ENCODE results near the gene AWAT2. TPM values are rescaled to one million over a fixed set of nuclear protein-coding genes. Genes with fewer than 3 reads are reported as not detected.

Gene AWAT2
- total RNA-seq, 1 experiment from 2014 or later, result not detected

DNA sequence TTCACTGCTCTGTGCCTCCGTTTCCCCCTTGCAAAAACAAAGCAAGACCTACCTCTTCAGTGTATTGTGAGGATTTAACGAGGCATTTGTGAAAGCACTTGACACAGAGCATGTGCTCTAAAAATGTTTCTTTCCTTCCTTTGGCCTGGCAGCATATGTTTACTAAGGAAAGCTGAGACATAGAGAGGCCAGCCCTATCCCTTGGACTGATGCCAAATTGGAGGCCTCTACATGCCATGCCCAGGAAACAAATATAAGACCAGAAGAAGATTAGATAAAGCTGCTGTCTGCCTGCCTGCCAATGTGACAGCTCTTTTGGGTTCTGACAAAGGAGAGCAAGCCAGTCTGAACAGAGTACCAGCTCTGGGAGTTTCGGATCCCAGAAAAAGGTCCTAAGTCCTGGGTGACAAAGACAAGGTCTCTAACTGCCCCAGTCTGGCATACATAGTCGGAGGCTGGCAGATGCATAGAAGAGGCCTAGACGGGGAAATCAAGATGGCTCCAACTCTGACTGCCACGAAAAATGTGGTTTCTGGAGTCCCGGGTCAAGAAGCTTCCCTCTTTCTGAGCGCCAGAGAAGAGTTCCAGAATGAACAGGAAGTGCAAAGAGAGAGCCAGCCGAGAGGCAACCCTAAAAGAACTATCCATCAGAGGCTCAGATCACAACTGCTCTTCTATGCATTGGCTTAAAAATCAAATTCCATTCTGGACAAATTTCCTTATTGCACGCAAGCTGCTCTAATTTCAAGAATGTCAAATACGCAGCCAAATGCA, 38.3 kb upstream of the AWAT2 start:
- H3K4me3 Mint-ChIP-seq, result no peak overlapping the region
- ChIA-PET CTCF (interaction anchor here (0.6 to 1.4 kb wide), 4 partner anchors 9 to 65 kb away, joined by 3 to 6 read pairs (median 4); no protein-coding TSS in a partner anchor), POLR2A (no interaction called here)
- DNase-seq (ENCODE audit: low spot score) (no peak), ATAC-seq (no peak)
- TF ChIP-seq, protein P1, sequence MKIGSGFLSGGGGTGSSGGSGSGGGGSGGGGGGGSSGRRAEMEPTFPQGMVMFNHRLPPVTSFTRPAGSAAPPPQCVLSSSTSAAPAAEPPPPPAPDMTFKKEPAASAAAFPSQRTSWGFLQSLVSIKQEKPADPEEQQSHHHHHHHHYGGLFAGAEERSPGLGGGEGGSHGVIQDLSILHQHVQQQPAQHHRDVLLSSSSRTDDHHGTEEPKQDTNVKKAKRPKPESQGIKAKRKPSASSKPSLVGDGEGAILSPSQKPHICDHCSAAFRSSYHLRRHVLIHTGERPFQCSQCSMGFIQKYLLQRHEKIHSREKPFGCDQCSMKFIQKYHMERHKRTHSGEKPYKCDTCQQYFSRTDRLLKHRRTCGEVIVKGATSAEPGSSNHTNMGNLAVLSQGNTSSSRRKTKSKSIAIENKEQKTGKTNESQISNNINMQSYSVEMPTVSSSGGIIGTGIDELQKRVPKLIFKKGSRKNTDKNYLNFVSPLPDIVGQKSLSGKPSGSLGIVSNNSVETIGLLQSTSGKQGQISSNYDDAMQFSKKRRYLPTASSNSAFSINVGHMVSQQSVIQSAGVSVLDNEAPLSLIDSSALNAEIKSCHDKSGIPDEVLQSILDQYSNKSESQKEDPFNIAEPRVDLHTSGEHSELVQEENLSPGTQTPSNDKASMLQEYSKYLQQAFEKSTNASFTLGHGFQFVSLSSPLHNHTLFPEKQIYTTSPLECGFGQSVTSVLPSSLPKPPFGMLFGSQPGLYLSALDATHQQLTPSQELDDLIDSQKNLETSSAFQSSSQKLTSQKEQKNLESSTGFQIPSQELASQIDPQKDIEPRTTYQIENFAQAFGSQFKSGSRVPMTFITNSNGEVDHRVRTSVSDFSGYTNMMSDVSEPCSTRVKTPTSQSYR (CRISPR knock-in tag; IDR thresholded peaks at IDR 0.05), result no peak
- TF ChIP-seq NR3C1 (CRISPR knock-in tag; conservative IDR thresholded peaks at IDR 0.05; ENCODE audit: low read depth) (no peak), FOXJ3 (CRISPR knock-in tag; IDR thresholded peaks at IDR 0.05; ENCODE audit: borderline replicate concordance) (no peak), ETV6 (CRISPR knock-in tag; IDR thresholded peaks at IDR 0.05) (no peak), MYBL2 (CRISPR knock-in tag; IDR thresholded peaks at IDR 0.05) (no peak), CBFB (CRISPR knock-in tag; IDR thresholded peaks at IDR 0.05; ENCODE audit: low read depth) (no peak), RELA (CRISPR knock-in tag; IDR thresholded peaks at IDR 0.05; ENCODE audit: borderline replicate concordance) (no peak), IRF2 (CRISPR knock-in tag; IDR thresholded peaks at IDR 0.05; ENCODE audit: borderline replicate concordance, low read depth) (no peak), SOX15 (CRISPR knock-in tag; IDR thresholded peaks at IDR 0.05) (no peak), ZNF263 (CRISPR knock-in tag; IDR thresholded peaks at IDR 0.05; ENCODE audit: low read depth) (no peak), HMGA2 (CRISPR knock-in tag; IDR thresholded peaks at IDR 0.05) (no peak)
- TF ChIP-seq, protein P2, sequence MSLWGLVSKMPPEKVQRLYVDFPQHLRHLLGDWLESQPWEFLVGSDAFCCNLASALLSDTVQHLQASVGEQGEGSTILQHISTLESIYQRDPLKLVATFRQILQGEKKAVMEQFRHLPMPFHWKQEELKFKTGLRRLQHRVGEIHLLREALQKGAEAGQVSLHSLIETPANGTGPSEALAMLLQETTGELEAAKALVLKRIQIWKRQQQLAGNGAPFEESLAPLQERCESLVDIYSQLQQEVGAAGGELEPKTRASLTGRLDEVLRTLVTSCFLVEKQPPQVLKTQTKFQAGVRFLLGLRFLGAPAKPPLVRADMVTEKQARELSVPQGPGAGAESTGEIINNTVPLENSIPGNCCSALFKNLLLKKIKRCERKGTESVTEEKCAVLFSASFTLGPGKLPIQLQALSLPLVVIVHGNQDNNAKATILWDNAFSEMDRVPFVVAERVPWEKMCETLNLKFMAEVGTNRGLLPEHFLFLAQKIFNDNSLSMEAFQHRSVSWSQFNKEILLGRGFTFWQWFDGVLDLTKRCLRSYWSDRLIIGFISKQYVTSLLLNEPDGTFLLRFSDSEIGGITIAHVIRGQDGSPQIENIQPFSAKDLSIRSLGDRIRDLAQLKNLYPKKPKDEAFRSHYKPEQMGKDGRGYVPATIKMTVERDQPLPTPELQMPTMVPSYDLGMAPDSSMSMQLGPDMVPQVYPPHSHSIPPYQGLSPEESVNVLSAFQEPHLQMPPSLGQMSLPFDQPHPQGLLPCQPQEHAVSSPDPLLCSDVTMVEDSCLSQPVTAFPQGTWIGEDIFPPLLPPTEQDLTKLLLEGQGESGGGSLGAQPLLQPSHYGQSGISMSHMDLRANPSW (CRISPR knock-in tag; conservative IDR thresholded peaks at IDR 0.05; ENCODE audit: low read depth), result no peak
- TF ChIP-seq, protein P3, sequence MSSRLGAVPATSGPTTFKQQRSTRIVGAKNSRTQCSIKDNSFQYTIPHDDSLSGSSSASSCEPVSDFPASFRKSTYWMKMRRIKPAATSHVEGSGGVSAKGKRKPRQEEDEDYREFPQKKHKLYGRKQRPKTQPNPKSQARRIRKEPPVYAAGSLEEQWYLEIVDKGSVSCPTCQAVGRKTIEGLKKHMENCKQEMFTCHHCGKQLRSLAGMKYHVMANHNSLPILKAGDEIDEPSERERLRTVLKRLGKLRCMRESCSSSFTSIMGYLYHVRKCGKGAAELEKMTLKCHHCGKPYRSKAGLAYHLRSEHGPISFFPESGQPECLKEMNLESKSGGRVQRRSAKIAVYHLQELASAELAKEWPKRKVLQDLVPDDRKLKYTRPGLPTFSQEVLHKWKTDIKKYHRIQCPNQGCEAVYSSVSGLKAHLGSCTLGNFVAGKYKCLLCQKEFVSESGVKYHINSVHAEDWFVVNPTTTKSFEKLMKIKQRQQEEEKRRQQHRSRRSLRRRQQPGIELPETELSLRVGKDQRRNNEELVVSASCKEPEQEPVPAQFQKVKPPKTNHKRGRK (CRISPR knock-in tag; IDR thresholded peaks at IDR 0.05; ENCODE audit: borderline replicate concordance), result no peak
- TF ChIP-seq, protein P4, sequence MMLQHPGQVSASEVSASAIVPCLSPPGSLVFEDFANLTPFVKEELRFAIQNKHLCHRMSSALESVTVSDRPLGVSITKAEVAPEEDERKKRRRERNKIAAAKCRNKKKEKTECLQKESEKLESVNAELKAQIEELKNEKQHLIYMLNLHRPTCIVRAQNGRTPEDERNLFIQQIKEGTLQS (CRISPR knock-in tag; conservative IDR thresholded peaks at IDR 0.05), result no peak
- TF ChIP-seq, protein P5, sequence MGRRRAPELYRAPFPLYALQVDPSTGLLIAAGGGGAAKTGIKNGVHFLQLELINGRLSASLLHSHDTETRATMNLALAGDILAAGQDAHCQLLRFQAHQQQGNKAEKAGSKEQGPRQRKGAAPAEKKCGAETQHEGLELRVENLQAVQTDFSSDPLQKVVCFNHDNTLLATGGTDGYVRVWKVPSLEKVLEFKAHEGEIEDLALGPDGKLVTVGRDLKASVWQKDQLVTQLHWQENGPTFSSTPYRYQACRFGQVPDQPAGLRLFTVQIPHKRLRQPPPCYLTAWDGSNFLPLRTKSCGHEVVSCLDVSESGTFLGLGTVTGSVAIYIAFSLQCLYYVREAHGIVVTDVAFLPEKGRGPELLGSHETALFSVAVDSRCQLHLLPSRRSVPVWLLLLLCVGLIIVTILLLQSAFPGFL (CRISPR knock-in tag; IDR thresholded peaks at IDR 0.05; ENCODE audit: borderline replicate concordance), result no peak
- H3K4me1 Mint-ChIP-seq, result peaks cover 3% of the 10 kb centered on the region; the same call in 1 of the 2 replicates
- no peaks in the 10 kb centered on the region for H3K9me3 Mint-ChIP-seq
- no peaks in the 10 kb centered on the region for H3K27me3 Mint-ChIP-seq (ENCODE audit: low read depth)
- no peaks in the 10 kb centered on the region for H3K36me3 Mint-ChIP-seq
- H3K27ac Mint-ChIP-seq, result no peak overlapping the region
